Ishikawa (cell line): ENCODE measurements around the gene ANTXR1.

ENCODE experiments used
- CEBPB ChIP-seq: IDR thresholded peaks from 2 replicates; pipeline ENCODE4 v1.6.1; 2012
- CREB1 ChIP-seq: IDR thresholded peaks from 2 replicates; pipeline ENCODE4 v1.6.1; 2012; ENCODE audit warnings: low read depth
- EGR1 ChIP-seq: IDR thresholded peaks from 2 replicates; pipeline ENCODE4 v1.6.1; 2012
- EP300 ChIP-seq: IDR thresholded peaks from 2 replicates; pipeline ENCODE4 v1.6.1; 2012; ENCODE audit warnings: borderline replicate concordance
- FOXM1 ChIP-seq: IDR thresholded peaks from 2 replicates; pipeline ENCODE4 v1.6.1; 2012; ENCODE audit warnings: low read depth, borderline replicate concordance
- NFIC ChIP-seq: IDR thresholded peaks from 2 replicates; pipeline ENCODE4 v1.6.1; 2012
- RAD21 ChIP-seq: IDR thresholded peaks from 2 replicates; pipeline ENCODE4 v1.6.1; 2012; ENCODE audit warnings: low read depth
- TAF1 ChIP-seq: IDR thresholded peaks from 2 replicates; pipeline ENCODE4 v1.6.1; 2012; ENCODE audit warnings: low read depth, mild to moderate bottlenecking
- TCF12 ChIP-seq: IDR thresholded peaks from 2 replicates; pipeline ENCODE4 v1.6.1; 2012; ENCODE audit warnings: low read depth
- TEAD4 ChIP-seq: IDR thresholded peaks from 2 replicates; pipeline ENCODE4 v1.6.1; 2012
- YY1 ChIP-seq: IDR thresholded peaks from 2 replicates; pipeline ENCODE4 v1.6.1; 2012; ENCODE audit warnings: low read depth
- ZBTB7A ChIP-seq: IDR thresholded peaks from 2 replicates; pipeline ENCODE4 v1.6.1; 2012; ENCODE audit warnings: low read depth
- TF ChIP-seq, protein P1 (sequence below): IDR thresholded peaks from 2 replicates; pipeline ENCODE4 v1.6.1; 2012
- TF ChIP-seq, protein P2 (sequence below): IDR thresholded peaks from 2 replicates; pipeline ENCODE4 v1.6.1; 2012; ENCODE audit warnings: low read depth, mild to moderate bottlenecking
- TF ChIP-seq, protein P3 (sequence below): IDR thresholded peaks from 2 replicates; pipeline ENCODE4 v1.6.1; 2012

ANTXR1 gene

DNA sequence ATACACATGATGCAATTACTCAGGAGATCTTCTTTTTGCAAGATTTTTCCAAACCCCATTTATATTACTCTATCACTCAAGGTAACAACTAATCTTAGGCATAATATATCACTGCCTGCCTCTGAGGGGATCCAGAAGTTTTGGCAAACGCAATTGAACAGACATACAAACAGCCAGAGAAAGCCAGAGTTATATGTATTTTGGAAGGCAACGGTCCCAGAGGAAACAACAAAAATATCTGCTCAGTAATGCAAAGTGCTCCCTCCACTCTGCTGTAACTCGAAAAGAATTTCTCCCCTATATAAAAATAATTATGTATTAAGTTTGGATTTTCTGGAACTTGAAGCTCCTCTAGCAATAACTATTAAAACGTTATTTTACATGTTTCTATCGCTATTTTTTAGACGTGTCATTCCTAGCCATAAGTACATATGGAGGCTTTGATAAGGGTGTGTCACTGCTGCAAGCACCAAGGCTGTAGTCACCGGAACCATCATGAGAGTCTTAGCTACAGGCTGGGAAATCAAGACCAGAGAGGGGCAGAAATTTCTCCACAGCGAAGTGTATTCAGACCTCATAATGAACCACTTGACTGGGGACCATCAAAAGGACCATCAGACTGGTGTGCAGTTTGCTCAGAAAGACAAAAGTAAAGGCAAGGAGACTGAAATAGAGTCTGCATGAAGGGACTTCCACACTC is 42.3 kb upstream of the ANTXR1 start:
- TF ChIP-seq RAD21 (no peak), TEAD4 (no peak), CEBPB (no peak), NFIC (no peak), FOXM1 (no peak), TAF1 (no peak), CREB1 (no peak), ZBTB7A (no peak), YY1 (no peak), EGR1 (no peak), EP300 (no peak), TCF12 (no peak)
- TF ChIP-seq, protein P1, sequence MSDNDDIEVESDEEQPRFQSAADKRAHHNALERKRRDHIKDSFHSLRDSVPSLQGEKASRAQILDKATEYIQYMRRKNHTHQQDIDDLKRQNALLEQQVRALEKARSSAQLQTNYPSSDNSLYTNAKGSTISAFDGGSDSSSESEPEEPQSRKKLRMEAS, result no peak
- TF ChIP-seq, protein P2, sequence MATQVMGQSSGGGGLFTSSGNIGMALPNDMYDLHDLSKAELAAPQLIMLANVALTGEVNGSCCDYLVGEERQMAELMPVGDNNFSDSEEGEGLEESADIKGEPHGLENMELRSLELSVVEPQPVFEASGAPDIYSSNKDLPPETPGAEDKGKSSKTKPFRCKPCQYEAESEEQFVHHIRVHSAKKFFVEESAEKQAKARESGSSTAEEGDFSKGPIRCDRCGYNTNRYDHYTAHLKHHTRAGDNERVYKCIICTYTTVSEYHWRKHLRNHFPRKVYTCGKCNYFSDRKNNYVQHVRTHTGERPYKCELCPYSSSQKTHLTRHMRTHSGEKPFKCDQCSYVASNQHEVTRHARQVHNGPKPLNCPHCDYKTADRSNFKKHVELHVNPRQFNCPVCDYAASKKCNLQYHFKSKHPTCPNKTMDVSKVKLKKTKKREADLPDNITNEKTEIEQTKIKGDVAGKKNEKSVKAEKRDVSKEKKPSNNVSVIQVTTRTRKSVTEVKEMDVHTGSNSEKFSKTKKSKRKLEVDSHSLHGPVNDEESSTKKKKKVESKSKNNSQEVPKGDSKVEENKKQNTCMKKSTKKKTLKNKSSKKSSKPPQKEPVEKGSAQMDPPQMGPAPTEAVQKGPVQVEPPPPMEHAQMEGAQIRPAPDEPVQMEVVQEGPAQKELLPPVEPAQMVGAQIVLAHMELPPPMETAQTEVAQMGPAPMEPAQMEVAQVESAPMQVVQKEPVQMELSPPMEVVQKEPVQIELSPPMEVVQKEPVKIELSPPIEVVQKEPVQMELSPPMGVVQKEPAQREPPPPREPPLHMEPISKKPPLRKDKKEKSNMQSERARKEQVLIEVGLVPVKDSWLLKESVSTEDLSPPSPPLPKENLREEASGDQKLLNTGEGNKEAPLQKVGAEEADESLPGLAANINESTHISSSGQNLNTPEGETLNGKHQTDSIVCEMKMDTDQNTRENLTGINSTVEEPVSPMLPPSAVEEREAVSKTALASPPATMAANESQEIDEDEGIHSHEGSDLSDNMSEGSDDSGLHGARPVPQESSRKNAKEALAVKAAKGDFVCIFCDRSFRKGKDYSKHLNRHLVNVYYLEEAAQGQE, result no peak
- TF ChIP-seq, protein P3, sequence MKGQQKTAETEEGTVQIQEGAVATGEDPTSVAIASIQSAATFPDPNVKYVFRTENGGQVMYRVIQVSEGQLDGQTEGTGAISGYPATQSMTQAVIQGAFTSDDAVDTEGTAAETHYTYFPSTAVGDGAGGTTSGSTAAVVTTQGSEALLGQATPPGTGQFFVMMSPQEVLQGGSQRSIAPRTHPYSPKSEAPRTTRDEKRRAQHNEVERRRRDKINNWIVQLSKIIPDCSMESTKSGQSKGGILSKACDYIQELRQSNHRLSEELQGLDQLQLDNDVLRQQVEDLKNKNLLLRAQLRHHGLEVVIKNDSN, result no peak

DNA sequence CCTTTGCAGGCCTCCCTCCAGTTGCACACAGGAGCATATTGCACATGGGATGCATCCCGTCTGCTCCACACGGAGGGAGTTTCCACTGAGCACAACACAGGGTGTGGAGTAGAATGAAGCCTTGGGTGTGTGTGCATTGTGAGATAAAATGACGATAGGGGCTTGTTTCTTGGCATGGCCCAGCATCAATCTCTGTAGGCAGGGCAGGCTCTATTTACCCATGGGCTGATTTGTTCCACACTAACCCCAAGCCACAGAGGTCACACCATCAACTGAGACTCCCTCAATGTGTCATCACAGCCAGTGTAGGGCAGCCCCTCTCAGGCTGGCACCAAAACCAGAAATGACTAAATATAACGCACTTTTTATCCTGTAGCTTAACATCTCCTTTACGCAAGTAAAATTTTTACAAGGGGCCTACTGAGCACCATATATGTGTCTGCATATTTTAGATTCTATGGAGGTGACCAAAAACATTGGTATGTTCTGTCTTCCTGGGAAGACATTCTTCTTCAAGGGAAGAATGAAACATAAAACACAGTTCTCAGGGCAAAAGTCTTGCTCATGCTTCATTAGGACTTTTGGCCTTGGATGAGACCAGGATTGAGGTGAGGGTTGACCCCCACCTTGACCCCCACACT is 41.3 kb upstream of the ANTXR1 start:
- TF ChIP-seq TEAD4 (peak; percentile 59), TCF12 (no peak), ZBTB7A (no peak)
- TF ChIP-seq, protein P3, result no peak

DNA sequence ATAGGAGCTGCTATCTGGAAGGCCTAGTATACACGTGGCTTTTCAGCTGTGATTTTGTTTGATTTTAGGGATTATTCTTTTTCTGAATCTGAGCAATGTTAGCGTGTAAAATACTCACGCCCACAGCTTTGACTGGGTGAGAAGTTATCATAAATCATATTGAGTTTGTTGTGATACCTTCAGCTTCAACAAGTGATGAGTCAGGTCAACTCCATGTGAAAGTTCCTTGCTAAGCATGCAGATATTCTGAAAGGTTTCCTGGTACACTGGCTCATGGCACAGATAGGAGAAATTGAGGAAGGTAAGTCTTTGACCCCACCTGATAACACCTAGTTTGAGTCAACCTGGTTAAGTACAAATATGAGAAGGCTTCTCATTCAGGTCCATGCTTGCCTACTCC is 38.7 kb upstream of the ANTXR1 start, which contains the start of gene GKN1:
Gene GKN1, plus strand, starts transcription at position 386 of the 400 bp plus-strand sequence. CDS start 42 bp downstream, outside the sequence.
- TF ChIP-seq, protein P1, result no peak
- TF ChIP-seq EP300, result no peak
- TF ChIP-seq ZBTB7A, result no peak
- TF ChIP-seq, protein P3, result no peak
- TF ChIP-seq EGR1, result no peak
- no peak for TF ChIP-seq RAD21
- no peak for TF ChIP-seq YY1
- TF ChIP-seq NFIC, result no peak
- no peak for TF ChIP-seq TAF1
- TF ChIP-seq CEBPB, result no peak
- TF ChIP-seq CREB1, result no peak
- no peak for TF ChIP-seq TCF12
- no peak for TF ChIP-seq TEAD4
- TF ChIP-seq, protein P2, result no peak
- no peak for TF ChIP-seq FOXM1

DNA sequence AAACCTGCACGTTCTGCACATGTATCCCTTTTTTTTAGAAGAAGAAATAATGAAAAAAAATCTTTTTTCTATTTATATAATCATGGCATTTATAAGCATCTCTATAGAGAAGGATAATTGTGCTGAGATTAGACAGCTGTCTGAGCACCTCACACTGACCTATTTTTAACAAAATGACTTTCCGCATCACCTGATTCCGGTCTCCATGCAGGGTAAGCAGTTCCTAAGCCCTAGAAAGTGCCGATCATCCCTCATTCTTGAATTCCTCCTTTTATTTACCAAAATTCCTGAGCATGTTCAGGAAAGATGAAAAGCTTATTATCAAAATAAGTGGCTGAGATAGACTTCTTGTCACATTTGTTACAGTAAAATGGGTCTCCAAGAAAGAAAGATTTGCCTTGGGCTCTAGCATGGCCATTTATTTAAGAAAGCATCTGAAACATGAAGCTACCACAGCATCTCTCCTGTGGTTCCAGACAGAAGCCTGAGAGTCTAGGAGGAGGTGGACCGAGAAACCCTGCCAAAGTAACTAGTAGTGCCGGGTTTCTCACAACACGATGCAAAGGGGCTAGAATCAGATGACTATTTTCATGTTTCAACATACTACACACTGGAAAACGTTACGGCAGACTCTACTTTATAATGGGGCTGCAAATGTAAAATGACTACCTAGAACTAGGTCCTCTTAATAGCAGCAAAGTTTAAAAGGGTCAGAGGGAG is 37.9 kb upstream of the ANTXR1 start:
- TF ChIP-seq, protein P1, result no peak
- TF ChIP-seq NFIC (no peak), FOXM1 (no peak), CREB1 (no peak), TCF12 (no peak), YY1 (no peak), EGR1 (no peak)

DNA sequence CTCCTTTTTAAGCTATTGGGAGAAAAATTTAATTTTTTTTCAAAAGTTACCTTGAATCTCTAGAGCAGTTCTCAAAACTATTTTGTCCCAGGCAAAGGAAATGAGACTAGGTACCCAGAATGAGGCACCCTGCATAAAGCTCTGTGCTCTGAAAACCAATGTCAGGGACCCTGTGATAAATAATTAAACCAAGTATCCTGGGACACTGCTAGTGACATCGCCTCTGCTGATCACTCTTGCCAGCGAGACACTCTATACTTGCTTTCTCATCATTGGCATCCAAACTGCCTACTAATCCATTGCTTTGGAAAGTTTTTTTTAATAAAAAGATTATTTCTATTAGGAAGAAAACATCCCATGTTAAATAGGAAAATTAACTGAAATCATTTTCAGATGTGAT is 37.1 kb upstream of the ANTXR1 start:
- TF ChIP-seq, protein P2, result no peak
- TF ChIP-seq CEBPB (no peak), TEAD4 (no peak), EP300 (no peak), EGR1 (no peak), ZBTB7A (no peak), TCF12 (no peak), FOXM1 (no peak)
- TF ChIP-seq, protein P3, result no peak
